ENCODE data around the gene PTPRM. TPM values are rescaled to one million over a fixed set of nuclear protein-coding genes. Genes with fewer than 3 reads are reported as not detected.
"Not testable (repeated sequence)": the region's sequence is repeated elsewhere in the genome, so short reads cannot be mapped to it uniquely, and the experiment has no call there.

The PTPRM gene
- total RNA-seq, 4 donors from 2014 or later = 81.5 to 98.9 (median 86.8) TPM

DNA sequence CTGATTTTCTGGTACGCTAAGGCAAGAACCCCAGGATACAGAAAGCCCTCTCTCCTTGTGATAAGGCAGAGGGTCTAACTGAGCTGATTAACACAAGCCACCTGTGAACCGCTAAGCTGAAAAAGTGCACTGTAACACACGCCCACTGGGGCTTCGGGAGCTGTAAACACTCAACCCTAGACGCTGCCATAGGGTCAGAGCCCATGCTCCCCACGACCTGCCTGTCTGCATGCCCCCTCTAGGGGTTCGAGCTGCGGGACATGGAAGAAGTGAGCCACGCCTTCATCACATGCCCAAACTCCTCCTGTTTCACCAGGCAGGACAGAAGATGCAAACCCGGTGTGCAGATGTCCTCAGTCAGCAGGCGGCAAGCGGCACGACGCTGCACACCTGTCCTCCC, 868.3 kb downstream of the PTPRM start:
- no peaks in the 10 kb centered on the region for H3K4me1 ChIP-seq
- WGBS, 2 donors (ENCODE audit: low coverage in 1 of 2) = 34 to 61% methylated on average over 5 to 7 of the region's 14 CpGs
- TF ChIP-seq, protein P1, sequence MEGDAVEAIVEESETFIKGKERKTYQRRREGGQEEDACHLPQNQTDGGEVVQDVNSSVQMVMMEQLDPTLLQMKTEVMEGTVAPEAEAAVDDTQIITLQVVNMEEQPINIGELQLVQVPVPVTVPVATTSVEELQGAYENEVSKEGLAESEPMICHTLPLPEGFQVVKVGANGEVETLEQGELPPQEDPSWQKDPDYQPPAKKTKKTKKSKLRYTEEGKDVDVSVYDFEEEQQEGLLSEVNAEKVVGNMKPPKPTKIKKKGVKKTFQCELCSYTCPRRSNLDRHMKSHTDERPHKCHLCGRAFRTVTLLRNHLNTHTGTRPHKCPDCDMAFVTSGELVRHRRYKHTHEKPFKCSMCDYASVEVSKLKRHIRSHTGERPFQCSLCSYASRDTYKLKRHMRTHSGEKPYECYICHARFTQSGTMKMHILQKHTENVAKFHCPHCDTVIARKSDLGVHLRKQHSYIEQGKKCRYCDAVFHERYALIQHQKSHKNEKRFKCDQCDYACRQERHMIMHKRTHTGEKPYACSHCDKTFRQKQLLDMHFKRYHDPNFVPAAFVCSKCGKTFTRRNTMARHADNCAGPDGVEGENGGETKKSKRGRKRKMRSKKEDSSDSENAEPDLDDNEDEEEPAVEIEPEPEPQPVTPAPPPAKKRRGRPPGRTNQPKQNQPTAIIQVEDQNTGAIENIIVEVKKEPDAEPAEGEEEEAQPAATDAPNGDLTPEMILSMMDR (IDR thresholded peaks at IDR 0.05) = no peak
- TF ChIP-seq POLR2A (IDR thresholded peaks at IDR 0.05) (no peak), POLR2AphosphoS5 (IDR thresholded peaks at IDR 0.05) (no peak), EP300 (IDR thresholded peaks at IDR 0.05) (no peak)
- ATAC-seq = no peak
- no peaks in the 10 kb centered on the region for H3K36me3 ChIP-seq
- peaks cover 0 to 13% (median 0%) of the 10 kb centered on the region in 3 donors for H3K9me3 ChIP-seq
- no peak overlapping the region for H3K4me3 ChIP-seq
- no peaks in the 10 kb centered on the region for H3K27me3 ChIP-seq
- no peak overlapping the region for H3K27ac ChIP-seq

GRCh38 chr18:8439055-8439454, 871.9 kb downstream of the PTPRM start:
- no peak overlapping the region for H3K27ac ChIP-seq
- no peaks in the 10 kb centered on the region for H3K36me3 ChIP-seq
- H3K27me3 ChIP-seq = no peaks in the 10 kb centered on the region
- H3K4me1 ChIP-seq = no peaks in the 10 kb centered on the region
- H3K4me3 ChIP-seq = no peak overlapping the region
- no peak for TF ChIP-seq POLR2A (IDR thresholded peaks at IDR 0.05)
- TF ChIP-seq EP300 (IDR thresholded peaks at IDR 0.05) = no peak
- TF ChIP-seq, protein P1 (IDR thresholded peaks at IDR 0.05) = no peak
- TF ChIP-seq POLR2AphosphoS5 (IDR thresholded peaks at IDR 0.05) = no peak
- H3K9me3 ChIP-seq = peaks cover 0 to 25% (median 0%) of the 10 kb centered on the region in 3 donors
- WGBS, 2 donors (ENCODE audit: low coverage in 1 of 2) = 86 to 100% methylated on average over 3 to 4 of the region's 5 CpGs
- ATAC-seq = no peak

DNA sequence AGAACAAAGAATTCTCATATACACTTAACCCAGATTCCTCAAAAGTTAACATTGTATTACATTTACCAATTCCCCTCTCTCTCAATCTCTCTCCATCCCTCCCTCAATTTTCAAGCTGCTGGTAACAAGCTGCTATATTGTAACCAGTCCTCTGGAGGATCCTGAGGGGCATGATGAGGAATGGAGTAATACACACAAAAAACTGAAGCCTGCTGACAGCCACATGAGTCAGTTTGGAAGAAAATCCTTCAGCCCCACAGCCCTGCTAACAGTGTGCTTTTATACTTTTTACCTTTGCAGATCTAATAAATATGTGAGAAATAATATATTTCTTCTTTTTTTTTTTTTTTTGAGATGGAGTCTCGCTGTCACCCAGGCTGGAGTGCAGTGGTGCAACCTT, 876.4 kb downstream of the PTPRM start:
- TF ChIP-seq EP300 (IDR thresholded peaks at IDR 0.05) (no peak), POLR2A (IDR thresholded peaks at IDR 0.05) (no peak), POLR2AphosphoS5 (IDR thresholded peaks at IDR 0.05) (no peak)
- TF ChIP-seq, protein P1 (IDR thresholded peaks at IDR 0.05) = no peak
- Histone ChIP-seq H3K36me3 (no peaks in the 10 kb centered on the region), H3K27ac (no peak overlapping the region), H3K9me3 (peaks cover 0 to 23% (median 0%) of the 10 kb centered on the region in 3 donors), H3K4me1 (no peaks in the 10 kb centered on the region), H3K4me3 (no peak overlapping the region), H3K27me3 (no peaks in the 10 kb centered on the region)
- 100% methylated on average over 1 of the region's 1 CpG; no CpG with 5 or more reads in 1 of the 2 donors for WGBS, 2 donors (ENCODE audit: low coverage in 1 of 2)
- ATAC-seq = no peak

DNA sequence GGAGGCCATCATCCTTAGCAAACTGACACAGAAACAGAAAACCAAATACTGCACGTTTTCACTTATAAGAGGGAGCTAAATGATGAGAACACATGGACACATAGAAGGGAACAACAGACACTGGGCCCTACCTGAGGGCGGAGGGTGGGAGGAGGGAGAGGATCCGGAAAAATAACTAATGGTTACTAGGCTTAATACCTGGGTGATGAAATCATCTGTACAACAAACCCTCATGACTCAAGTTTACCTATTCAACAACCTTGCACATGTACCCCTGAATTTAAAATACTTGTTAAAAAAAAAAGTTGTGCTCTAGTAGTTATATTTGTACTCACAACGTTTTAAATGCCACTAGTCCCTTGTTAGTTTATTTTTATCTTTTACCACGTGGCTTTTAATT, 879.8 kb downstream of the PTPRM start:
- H3K9me3 ChIP-seq, ATAC-seq, H3K27ac ChIP-seq, H3K4me1 ChIP-seq, H3K36me3 ChIP-seq, H3K4me3 ChIP-seq, H3K27me3 ChIP-seq: not testable (repeated sequence)
- WGBS, 2 donors (ENCODE audit: low coverage in 1 of 2) = 56 to 73% methylated on average over 4 to 5 of the region's 5 CpGs

GRCh38 chr18:8448130-8448529, 881.0 kb downstream of the PTPRM start:
- WGBS, 2 donors (ENCODE audit: low coverage in 1 of 2) = 56 to 70% methylated on average over 2 to 4 of the region's 7 CpGs
- TF ChIP-seq, protein P1 (IDR thresholded peaks at IDR 0.05) = no peak
- no peak for TF ChIP-seq EP300 (IDR thresholded peaks at IDR 0.05)
- no peak for TF ChIP-seq POLR2A (IDR thresholded peaks at IDR 0.05)
- no peak for TF ChIP-seq POLR2AphosphoS5 (IDR thresholded peaks at IDR 0.05)

More at GRCh38 chr18:8448130-8448529, 881.0 kb downstream of the PTPRM start:
- Histone ChIP-seq H3K27me3 (no peaks in the 10 kb centered on the region), H3K36me3 (no peaks in the 10 kb centered on the region), H3K27ac (no peak overlapping the region), H3K4me1 (no peaks in the 10 kb centered on the region), H3K9me3 (no peaks in the 10 kb centered on the region), H3K4me3 (no peak overlapping the region)
- ATAC-seq = no peak

Data from gastroesophageal sphincter (tissue), 4 donors.